HPDE6-E6E7 (cell line): ENCODE results near the gene ULK4.
A peak's percentile ranks its signal among the peaks of the same experiment; 100 is the strongest.
"Not testable (repeated sequence)": the region's sequence is repeated elsewhere in the genome, so short reads cannot be mapped to it uniquely, and the experiment has no call there.

ENCODE experiments used
- DNase-seq: peaks from one replicate; pipeline ENCODE4 v3.0.0; 2011; ENCODE audit warnings: missing footprints; ENCODE audit errors: extremely low spot score

Gene ULK4

DNA sequence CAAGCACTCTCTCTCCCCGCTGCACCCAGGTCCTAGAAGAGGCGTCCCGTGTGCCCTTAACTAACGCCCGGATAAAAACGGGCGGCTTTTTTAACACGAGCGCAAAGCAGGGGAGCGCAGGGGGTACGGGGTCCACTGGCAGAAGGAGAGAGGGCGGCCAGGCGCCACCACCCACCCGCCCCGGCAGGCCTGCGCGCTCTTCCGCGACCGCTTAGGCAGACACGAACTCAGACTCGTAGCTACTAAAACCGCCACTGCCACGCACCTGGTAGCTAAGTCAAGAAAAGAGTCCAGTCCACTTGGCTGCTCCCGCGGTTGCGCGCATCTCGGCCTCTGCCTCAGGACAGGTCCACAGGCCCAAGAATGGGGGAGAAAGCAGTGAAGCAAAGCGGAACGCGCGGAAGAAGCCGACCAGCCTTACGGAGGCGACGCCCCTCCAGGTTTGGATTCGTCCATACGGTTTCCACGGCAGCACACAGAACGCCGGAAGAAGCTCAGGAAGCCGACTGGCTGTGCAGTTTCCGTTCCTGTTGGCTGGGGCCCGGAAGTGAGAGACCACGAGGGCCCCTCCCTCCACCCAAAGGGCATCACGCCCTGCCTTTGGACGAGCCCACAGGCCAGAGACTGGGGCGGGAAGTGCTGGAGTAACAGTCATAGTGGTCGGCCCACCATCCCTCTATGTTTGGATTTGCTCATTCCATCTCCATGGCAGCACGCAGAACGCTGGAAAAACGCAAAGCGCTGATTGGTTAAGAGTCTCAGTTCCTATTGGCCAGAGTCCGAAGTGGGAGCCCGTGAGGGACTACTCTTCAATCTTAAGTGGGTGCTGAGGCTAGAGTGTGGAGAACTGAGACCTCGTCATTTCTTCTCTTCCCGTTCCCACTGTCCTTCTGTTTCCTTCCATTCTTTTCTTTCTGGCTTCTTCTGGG, at the start of gene ULK4:
TSS of gene ULK4 (minus strand) at position 353 of the 929 bp plus-strand sequence. CDS start 7,344 bp downstream, outside the sequence.
- DNase-seq: peak; percentile 45

DNA sequence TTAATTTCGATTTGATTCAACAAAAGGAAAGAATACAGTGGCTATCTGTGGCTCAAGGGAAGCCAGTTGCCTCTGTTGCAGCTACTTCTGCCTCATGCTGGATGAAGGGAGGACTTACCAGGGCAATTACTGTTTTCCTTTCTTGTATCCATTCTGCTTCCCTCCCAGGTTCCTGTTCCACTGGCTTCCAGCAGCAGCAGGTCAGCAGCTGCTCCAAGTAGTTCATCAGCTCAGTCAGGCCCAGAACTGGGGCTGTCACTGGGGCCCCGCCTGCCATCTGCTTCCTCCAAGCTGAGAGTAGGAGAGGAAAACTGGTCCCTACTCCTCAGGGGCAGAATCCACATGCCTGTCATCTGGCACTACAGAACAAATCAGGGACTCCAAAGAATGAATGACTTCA, 48.6 kb upstream of the ULK4 start:
- no peak for DNase-seq

DNA sequence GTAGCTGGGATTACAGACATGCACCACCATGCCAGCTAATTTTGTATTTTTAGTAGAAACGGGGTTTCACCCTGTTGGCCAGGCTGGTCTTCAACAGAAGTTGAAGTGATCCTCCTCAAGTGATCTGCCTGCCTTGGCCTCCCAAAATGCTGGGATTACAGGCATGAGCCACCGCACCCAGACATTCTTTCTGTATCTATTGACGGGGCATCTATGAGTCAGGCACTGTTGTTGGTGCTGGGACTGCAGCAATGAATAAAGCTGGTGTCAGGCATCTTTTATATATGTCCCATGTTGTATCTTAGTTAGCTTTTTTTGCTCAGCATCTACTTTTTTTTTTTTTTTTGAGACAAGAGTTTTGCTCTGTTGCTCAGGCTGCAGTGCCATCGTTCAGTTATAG, 47.6 kb upstream of the ULK4 start:
- DNase-seq: no peak

DNA sequence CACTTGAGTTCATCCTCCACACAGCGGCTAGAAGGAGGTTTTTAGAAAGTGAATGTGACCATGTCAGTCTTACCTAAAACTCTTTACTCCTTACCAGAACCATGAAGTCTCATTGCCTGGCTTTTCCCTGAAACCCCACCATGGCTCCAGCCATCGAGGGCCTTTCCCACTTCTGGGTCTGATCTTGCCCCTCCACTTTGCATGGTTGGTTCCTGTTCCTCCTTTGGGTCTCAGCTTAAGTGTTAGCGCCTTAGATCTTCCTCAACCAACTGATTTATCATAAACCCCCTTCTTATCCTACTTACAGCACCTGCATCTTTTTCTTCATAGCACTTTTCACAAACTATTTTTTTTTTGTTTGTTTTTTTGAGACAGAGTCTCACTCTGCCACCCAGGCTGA, 45.9 kb upstream of the ULK4 start:
- DNase-seq: no peak

DNA sequence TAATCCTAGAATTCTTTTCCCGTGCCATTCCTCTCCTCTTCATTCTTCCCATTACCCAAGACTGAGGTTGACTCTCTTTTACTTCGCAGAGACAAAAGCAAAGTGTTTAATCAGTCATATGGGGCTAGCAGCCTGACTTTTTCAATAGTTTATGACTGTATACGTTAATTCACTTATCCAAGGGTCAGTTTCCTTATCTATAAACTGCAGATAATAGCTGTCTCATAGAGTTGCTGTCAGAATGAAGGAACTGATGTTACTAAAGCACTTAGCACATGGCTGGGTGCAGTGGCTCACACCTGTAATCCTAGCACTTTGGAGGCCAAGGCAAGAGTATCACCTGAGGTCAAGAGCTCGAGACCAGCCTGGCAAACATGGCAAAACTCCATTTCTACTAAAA, 43.5 kb upstream of the ULK4 start:
- DNase-seq: no peak

DNA sequence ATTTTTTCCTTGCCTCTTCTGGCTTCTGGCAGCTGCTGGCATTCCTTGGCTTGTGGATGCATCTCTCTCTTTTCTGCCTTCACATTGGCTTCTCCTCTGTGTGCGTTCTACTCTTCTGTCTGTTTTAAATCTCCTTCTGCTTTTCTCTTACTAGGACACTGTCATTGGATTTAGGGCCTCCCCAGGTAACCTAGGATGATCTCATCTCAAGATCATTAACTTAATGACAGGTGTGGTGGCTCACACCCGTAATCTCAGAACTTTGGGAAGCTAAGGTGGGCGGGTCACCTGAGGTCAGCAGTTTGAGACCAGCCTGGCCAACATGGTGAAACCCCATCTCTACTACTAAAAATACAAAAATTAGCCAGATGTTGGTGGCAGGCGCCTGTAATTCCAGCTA, 40.9 kb upstream of the ULK4 start:
- no peak for DNase-seq

DNA sequence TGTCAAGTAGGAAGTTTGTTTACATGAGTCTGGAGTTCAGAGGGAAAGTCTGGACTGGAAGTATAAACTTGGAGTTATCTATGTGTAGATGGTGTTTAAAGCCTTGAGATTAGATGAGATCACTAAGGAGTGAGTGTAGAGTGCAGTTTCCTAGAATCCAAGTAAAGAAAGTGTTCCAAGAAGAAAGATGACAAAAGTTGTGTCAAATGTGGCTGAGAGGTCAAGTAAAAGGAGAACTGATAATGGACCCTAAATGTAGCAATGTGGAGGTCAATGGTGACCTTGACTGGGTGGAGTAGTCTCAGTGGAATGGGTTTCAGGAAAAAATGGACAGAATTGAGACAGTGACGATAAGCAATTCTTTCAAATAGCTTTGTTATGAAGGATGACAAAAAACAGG, 39.9 kb upstream of the ULK4 start:
- no peak for DNase-seq

DNA sequence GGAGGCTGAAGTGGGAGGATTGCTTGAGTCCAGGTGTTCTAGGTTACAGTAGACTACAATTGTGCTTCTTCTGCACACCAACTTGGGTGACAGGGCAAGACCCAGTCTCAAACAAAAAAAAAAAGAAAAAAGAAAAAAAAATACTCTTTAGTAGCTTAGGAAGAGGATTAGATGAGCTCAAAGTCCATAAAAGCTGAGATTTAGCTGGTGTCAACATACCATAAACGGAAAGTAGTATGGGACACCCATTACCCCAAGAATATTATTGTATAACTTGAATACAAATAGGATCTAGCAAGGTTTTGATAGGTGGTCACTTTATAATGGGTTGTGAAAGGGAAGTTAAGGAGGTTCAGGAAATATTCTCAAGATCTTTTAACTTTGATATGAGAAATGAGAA, 38.0 kb upstream of the ULK4 start:
- DNase-seq: no peak

DNA sequence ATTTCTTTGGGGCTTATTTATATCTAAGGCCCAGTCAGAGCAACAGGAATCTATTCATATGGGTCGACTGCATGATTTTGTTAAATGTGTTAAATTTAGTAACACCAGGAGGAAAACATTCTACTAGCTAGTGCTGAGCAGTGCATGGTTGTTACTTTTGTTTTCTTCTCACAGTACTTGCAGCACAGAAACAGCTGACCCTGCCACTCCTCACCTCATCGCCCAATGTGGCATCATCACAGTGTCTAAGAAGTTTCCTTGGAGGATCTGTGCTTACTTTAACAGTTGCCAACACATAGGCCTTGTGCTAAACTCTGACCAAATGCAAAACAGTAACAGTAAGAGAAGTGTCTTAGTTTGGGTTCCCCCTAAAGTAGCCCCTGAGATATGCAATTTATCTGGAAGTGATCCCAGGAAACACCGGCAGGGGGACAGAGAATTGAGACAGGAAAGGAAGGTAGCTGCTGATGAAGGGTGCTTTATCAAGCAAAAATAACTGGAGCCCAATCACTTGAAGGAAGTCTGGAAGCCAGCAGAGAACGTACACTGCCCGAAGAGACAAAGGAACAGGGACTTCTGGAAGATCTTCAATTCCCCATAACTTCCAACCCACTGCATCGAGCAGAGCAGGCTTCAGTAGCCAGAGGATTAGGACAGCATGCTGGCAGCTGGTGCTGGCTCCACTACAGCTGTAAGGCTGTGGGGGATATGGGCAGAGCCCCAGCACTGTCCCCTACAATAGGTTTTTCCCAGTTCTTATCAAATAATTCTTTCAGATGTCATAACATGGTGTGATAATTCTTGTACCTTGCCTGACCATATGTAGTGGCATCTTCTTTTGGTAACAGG, 36.0 kb upstream of the ULK4 start:
- DNase-seq: no peak

DNA sequence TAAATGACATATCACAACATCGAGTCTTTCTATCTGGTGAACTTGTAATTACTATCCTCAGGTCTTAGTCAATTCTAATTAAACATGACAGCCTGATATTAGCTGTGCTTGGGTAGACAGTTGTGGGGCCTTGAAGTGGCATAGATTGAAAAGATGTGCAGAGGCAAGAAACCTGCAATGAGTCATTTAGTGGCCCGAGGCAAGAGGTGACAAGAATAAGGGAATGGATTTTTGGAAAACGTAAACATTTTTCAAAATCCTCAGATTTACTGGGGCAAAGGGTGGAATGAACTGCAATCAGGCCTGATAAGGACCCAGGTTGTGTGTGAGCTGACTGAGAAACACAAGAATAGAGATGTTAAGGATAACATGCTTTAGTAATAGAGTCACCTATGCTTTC, 29.5 kb upstream of the ULK4 start:
- DNase-seq: no peak

DNA sequence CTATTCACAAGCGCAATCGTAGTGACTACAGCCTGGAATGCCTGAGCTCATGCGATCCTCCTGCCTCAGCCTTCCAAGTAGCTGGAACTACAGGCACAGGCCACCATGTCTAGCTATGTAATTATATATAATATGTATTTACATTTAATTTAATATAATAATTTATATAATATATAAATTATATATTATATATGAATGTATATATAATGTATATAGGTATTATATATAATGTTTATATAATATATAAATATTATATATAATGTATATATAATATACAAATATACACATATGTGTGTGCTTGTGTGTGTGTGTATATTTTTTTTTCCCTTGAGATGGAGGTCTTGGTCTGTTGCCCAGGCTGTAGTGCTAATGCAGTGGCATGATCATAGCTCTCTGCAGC, 27.6 kb upstream of the ULK4 start:
- no peak for DNase-seq

DNA sequence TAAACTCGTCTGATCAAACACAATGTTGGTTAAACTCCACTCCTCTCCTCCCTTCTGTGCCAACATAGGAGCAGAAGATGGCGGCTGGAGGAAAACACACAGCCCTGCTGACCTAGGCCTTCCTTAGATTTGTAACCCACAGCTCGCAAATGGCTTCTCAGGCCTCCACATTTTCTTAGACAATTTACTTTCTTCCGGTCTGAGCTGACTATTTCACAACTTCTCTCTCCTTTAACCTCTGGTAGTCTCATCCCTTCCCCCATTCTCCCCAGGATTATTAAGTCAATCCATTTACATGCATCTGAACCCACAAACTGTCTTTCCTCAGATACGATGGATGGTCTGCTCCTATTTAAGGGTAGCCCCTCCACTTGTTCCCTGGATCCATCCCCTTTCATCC, 25.7 kb upstream of the ULK4 start:
- no peak for DNase-seq

DNA sequence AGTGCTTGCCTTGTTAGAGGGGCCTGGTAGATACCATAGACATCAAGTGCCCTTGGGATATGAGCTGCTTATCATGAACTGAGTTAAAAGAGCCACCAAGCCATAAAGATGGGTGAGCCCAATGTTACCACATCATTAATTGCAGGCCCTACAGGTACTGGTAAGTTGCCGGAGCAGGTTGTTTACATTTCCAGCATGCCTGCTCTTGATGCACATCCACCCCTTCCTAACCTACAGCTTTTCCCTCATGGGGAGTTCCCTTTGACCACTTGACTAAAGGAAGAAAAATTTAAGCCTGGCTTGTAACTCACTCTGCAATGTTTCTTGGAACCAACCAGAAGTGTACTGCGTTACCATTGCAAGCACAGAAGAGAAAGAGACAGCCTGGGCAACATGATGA, 24.7 kb upstream of the ULK4 start:
- DNase-seq: no peak

DNA sequence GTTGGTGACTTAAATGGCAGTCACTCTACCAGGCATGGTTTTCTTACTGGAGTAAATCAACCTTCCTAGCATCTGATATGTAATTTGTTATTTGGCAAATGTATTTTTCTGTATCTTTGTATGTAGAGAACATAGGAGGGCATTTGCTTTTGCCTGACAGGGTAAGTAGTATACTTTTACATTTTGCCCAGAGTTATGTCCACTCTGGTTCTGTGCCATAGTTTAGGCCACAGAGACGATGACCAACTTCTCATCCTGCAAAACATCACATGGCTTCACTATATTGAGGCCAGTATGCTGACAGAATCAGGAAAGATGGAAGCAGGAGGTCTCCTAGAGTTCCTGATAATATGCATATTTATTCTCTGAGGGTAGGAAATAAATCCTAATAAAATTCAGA, 23.1 kb upstream of the ULK4 start:
- no peak for DNase-seq

DNA sequence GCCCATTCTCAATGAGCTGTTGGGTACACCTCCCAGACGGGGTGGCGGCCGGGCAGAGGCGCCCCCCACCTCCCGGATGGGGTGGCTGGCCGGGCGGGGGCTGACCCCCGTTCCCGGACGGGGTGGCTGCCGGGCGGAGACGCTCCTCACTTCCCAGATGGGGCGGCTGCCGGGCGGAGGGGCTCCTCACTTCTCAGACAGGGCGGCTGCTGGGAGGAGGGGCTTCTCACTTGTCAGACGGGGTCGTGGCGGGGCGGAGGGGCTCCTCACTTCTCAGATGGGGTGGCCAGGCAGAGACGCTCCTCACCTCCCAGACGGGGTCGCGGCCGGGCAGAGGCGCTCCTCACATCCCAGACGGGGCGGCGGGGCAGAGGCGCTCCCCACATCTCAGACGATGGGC, 21.2 kb upstream of the ULK4 start:
- not testable (repeated sequence) for DNase-seq

DNA sequence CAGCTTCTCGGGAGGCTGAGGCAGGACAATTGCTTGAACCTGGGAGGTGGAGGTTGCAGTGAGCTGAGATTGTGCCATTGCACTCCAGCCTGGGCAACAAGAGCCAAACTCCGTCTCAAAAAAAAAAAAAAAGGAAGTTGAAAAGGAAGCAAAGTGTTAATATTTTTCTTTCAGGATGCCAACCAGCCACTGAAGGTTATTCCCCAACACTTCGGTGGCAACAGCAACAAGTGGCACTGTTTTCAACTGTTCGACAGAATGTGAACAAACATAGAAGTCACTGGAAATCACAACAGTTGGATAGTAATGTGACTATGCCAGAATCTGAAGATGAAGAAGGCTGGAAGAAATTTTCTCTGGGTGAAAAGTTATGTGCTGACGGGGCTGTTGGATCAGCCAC, 15.5 kb upstream of the ULK4 start:
- DNase-seq: not testable (repeated sequence)

DNA sequence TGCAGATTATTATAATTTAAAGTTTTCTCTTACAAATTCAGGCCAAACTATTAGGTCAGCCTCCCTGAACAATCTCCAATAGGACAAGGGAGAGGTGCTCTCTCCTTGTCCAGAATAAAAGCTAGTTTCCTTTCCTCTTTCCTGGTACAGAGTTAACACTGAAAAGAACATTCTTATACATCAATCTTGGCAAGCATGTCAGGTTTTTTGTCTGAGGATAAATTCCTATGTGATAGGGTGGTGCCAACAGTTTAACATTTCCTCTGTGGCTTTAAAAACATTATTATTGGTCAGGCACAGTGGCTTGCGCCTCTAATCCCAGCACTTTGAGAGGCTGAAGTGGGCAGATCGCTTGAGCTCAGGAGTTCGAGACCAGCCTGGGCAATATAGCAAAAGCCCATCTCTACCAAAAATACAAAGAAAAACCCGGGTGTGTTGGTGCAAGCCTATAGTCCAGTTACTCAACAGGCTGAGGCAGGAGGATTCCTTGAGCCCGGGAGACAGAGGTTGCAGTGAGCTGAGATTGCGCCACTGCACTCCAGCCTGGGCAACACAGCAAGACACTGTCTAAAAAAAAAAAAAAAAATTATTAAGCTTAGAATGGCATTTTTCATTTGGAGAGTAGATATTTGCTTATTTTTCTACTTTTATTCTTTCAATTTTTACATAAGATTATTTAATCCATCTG, 13.7 kb upstream of the ULK4 start:
- DNase-seq: no peak

DNA sequence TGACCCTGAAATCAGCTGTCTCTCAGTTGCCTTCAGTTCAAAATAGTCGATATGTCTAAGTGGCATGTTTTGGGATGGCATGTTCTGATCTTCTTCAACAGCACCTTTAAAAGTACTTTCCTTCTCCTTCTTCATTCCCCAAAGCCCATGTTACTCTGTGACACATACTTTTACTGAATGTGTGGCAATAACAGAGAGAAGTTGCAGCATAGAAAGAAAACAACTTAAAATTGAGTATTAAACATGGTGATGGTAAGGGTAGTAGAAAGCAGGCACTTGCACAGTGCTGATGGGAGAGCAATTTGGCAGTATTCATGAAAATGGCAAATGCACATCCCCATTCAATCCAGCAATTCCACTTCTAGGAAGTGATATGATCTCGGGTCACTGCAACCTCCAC, 12.3 kb upstream of the ULK4 start:
- DNase-seq: no peak

DNA sequence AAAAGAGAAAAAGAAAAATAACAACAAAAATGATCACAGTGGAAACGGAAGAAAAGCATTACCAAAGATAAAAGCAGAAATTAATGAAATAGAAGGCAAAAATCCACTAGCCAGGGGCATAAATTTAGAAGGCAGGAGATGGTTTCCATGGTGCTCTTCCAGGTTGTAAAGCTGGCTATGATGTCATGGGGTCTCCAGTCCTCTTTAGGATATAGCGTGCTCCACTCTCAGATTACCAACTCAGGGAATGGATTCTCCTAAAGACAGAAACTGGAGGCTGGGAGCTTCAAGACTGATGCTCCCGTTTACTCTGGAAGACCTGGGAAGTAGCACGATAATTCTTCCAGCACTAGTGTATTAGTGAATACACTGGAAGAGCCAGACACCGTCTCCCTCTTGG, 10.9 kb upstream of the ULK4 start:
- no peak for DNase-seq

DNA sequence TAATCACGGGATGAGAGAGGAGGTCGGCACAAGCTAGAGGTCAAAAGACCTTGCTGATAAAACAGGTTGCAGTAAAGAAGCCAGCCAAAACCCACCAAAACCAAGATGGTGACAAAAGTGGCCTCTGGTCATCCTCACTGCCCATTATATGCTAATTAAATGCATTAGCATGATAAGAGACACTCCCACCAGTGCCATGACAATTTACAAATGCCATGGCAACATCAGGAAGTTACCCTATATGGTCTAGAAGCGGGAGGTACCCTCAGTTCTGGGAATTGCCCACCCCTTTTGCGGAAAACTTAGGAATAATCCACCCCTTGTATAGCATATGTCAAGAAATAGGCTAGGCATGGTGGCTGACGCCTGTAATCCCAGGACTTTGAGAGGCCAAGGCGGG, 4.3 kb upstream of the ULK4 start:
- DNase-seq: no peak

DNA sequence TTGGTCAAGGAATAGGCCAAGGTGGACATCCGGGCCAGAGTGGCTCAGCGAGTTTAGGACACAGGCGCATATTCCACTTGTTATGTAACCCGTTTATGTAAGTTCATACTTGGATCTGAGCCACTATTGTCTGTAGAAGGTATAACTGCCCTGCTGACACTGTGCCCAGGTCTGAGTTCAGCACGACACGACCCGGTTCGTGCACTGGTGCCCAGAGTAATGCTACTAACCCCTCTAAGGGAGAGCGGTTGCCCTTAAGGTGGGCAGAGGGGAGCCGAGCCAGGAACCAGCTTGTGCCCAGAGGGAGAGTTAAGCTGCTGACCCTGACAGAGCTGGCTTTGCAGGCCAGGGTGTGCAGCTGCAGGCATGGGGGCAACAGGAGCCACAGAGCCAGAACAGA, 1.9 kb upstream of the ULK4 start:
- no peak for DNase-seq
